Activated B cell treated with CpG ODN at 0.5 μM for 24 hours (primary cell): ENCODE measurements around the gene MOG. TPM values are rescaled to one million over a fixed set of nuclear protein-coding genes. Genes with fewer than 3 reads are reported as not detected.

Experiments
- ATAC-seq: fragments of 200-7000 bp; cut with Tn5 transposase; one replicate; pipeline ENCODE4 v1.10.0; 2021; ENCODE audit warnings: low read depth, mild to moderate bottlenecking, moderate library complexity
- CTCF ChIA-PET: fragments of 350-600 bp; sonication (Branson Sonifier 250); formaldehyde crosslinking; loops from one replicate; lab custom pipeline; 2021; ENCODE audit warnings: antibody characterized with exemption; lab: Charles Lee
- POLR2A ChIA-PET: fragments of 350-600 bp; sonication (Branson Sonifier 250); formaldehyde crosslinking; loops from one replicate; lab custom pipeline; 2021; ENCODE audit warnings: antibody characterized with exemption; lab: Charles Lee
- DNase-seq: peaks from one replicate; pipeline ENCODE4 v3.0.0; 2022
- H3K27ac Mint-ChIP-seq: one replicate; pipeline ENCODE4 v1.8.0; 2020; ENCODE audit warnings: mixed read lengths
- H3K27me3 Mint-ChIP-seq: one replicate; pipeline ENCODE4 v1.8.0; 2021; ENCODE audit warnings: mixed read lengths
- H3K36me3 Mint-ChIP-seq: one replicate; pipeline ENCODE4 v1.8.0; 2021; ENCODE audit warnings: low read depth, mixed read lengths
- H3K4me1 Mint-ChIP-seq: one replicate; pipeline ENCODE4 v1.8.0; 2021; ENCODE audit warnings: mixed read lengths
- H3K4me3 Mint-ChIP-seq: one replicate; pipeline ENCODE4 v1.8.0; 2020; ENCODE audit warnings: mild to moderate bottlenecking, mixed read lengths
- H3K9me3 Mint-ChIP-seq: one replicate; pipeline ENCODE4 v1.8.0; 2020; ENCODE audit warnings: mixed read lengths
- intact Hi-C: fragments of 100-400 bp; cut with micrococcal nuclease; formaldehyde crosslinking; loops from one replicate; pipeline ENCODE4 v1.15.1; 2024
- total RNA-seq: library from RNA; stranded (reverse); gene quantifications from 2 replicates; pipeline ENCODE4 v1.2.3, GENCODE V29; 2022
- TF ChIP-seq, protein P1 (sequence below): fragments of 200-600 bp; IDR thresholded peaks from one replicate; pipeline ENCODE4 v1.8.0; 2022; ENCODE audit warnings: antibody characterized with exemption, mild to moderate bottlenecking

The MOG gene
- not detected in 2 replicates for total RNA-seq

DNA sequence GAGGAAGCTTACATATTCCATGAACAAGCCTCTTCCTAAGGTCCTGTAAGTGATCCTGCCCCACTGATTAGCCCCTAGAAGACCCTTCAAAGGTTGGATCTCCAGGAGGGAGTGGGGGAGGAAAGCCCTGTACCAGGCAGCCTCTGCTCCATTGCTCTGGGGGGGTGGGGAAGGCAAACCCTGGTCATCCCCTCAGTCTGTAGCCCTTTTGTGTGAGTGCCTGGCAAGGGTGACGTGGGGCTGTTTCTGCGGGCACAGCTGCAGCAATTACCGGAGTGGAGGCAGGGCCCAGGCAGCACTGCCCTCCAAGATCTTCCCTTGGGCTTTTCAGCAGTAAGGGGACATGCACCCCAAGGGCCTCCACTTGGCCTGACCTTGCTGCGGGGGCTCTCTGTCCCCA is at the start of gene MOG:
Gene MOG (plus strand): TSS at position 295 of the 400 bp plus-strand sequence. CDS start 118 bp downstream, outside the sequence.
- DNase-seq (no peak), ATAC-seq (no peak)
- TF ChIP-seq, protein P1, sequence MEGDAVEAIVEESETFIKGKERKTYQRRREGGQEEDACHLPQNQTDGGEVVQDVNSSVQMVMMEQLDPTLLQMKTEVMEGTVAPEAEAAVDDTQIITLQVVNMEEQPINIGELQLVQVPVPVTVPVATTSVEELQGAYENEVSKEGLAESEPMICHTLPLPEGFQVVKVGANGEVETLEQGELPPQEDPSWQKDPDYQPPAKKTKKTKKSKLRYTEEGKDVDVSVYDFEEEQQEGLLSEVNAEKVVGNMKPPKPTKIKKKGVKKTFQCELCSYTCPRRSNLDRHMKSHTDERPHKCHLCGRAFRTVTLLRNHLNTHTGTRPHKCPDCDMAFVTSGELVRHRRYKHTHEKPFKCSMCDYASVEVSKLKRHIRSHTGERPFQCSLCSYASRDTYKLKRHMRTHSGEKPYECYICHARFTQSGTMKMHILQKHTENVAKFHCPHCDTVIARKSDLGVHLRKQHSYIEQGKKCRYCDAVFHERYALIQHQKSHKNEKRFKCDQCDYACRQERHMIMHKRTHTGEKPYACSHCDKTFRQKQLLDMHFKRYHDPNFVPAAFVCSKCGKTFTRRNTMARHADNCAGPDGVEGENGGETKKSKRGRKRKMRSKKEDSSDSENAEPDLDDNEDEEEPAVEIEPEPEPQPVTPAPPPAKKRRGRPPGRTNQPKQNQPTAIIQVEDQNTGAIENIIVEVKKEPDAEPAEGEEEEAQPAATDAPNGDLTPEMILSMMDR = no peak
- Mint-ChIP-seq H3K27me3 (peaks cover 22% of the 10 kb centered on the region), H3K36me3 (no peaks in the 10 kb centered on the region), H3K4me3 (no peak within 1 kb of the TSS), H3K27ac (no peak within 1 kb of the TSS), H3K9me3 (no peaks in the 10 kb centered on the region), H3K4me1 (peaks cover 1% of the 10 kb centered on the region)
- ChIA-PET POLR2A (no interaction called here), CTCF (interaction anchor here (1.1 kb wide), 1 partner anchor 971 kb away, joined by 3 read pairs; no protein-coding TSS in a partner anchor)
- intact Hi-C loops = no loop called here

DNA sequence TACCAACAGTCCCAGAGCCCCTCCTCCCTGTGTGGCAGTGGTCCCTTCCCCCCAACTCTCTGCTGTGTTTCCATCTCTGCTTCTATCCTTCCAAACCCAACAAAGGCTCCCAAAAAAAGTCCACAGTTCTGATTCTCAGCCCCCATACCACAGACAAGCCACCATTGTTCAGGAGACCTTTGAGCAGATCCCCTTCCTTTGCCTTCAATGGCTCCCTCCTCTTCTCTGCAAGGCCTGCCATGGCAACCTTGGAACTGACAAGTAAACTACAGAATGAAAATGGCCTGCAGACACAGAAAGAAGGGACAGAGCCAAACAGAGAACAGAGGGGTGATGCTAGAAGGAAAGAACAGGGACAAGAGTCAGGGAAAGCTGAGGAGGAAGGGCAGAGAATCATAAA is 48.8 kb upstream of the MOG start:
- ChIA-PET CTCF (no interaction called here), POLR2A (no interaction called here)
- Mint-ChIP-seq H3K36me3 (peaks cover 82% of the 10 kb centered on the region), H3K4me1 (no peaks in the 10 kb centered on the region), H3K27ac (no peak overlapping the region), H3K4me3 (no peak overlapping the region), H3K27me3 (no peaks in the 10 kb centered on the region), H3K9me3 (no peaks in the 10 kb centered on the region)
- DNase-seq (no peak), ATAC-seq (no peak)
- intact Hi-C loops = no loop called here
- TF ChIP-seq, protein P1 = no peak

- ATAC-seq = no peak
- ChIA-PET CTCF (interaction anchor here (0.7 kb wide), 1 partner anchor 14 kb away, joined by 3 read pairs; no protein-coding TSS in a partner anchor), POLR2A (no interaction called here)
- H3K4me3 Mint-ChIP-seq = no peak overlapping the region
- TF ChIP-seq, protein P1 = no peak
- no peaks in the 10 kb centered on the region for H3K4me1 Mint-ChIP-seq
- no peak overlapping the region for H3K27ac Mint-ChIP-seq
- no peak for DNase-seq
- peaks cover 80% of the 10 kb centered on the region for H3K36me3 Mint-ChIP-seq
- no peaks in the 10 kb centered on the region for H3K27me3 Mint-ChIP-seq
- intact Hi-C loops = no loop called here
- no peaks in the 10 kb centered on the region for H3K9me3 Mint-ChIP-seq
These were observed 46.4 kb upstream of the MOG start for GRCh38 chr6:29610540-29610939.

- Mint-ChIP-seq H3K27ac (no peak overlapping the region), H3K36me3 (peaks cover 73% of the 10 kb centered on the region), H3K4me1 (no peaks in the 10 kb centered on the region), H3K27me3 (no peaks in the 10 kb centered on the region), H3K4me3 (no peak overlapping the region), H3K9me3 (no peaks in the 10 kb centered on the region)
- CTCF ChIA-PET = interaction anchor here (0.7 kb wide), 1 partner anchor 15 kb away, joined by 3 read pairs; no protein-coding TSS in a partner anchor
- no peak for DNase-seq
- POLR2A ChIA-PET = interaction anchor here (0.6 to 0.7 kb wide), 2 partner anchors 13 to 631 kb away, joined by 3 to 4 read pairs; no protein-coding TSS in a partner anchor
- intact Hi-C loops = no loop called here
- ATAC-seq = no peak
- TF ChIP-seq, protein P1 = no peak
These were observed 45.5 kb upstream of the MOG start for GRCh38 chr6:29611426-29611825.

DNA sequence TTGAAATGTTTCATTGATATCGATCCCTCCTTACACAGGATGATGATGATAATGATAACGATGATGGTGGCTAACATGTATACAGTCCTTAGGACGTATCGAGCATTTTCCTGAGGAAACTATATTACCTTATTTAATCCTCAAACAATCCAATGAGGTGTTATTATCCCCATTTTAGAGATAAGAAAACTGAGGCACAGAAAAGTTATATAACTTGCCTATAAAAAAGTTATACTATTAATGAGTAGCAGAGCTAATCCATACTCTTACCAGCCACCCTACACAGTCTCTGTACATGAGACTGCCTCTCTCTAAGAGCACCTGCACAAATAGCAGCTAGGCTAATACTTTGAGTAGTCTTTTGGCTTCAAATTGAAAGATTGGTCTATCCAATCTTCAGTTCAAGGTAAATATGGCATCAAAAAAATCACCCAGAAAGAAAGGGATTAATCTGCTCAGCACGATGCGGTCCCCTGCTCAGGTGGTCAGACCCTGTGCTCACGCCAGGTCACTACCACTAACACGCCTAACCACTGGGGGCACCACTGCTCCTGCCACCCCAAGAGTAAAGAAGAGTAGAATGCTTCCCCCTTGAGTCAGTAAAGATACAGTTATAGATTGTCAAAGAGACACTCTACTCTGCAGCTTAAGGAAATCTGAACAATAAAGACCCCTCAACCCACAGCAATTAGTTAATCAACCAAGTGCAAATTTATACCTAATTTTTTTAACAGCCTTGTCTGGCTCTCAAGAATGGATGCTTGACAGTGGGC is 38.9 kb upstream of the MOG start:
- peak; percentile 56 for ATAC-seq
- Mint-ChIP-seq H3K27me3 (no peaks in the 10 kb centered on the region), H3K9me3 (no peaks in the 10 kb centered on the region), H3K27ac (no peak overlapping the region), H3K4me1 (no peaks in the 10 kb centered on the region), H3K36me3 (peaks cover 75% of the 10 kb centered on the region), H3K4me3 (no peak overlapping the region)
- intact Hi-C loops = no loop called here
- TF ChIP-seq, protein P1 = no peak
- CTCF ChIA-PET = interaction anchor here (0.8 to 1.7 kb wide), 2 partner anchors 12 to 36 kb away, joined by 3 to 10 read pairs; no protein-coding TSS in a partner anchor
- POLR2A ChIA-PET = no interaction called here
- DNase-seq = no peak
